ENCODE results near the gene THAP11. TPM values are rescaled to one million over a fixed set of nuclear protein-coding genes. Genes with fewer than 3 reads are reported as not detected.

THAP11 gene
- total RNA-seq, 4 donors from 2014 or later = 21.2 to 36.9 (median 34.0) TPM

- TF ChIP-seq CTCF (IDR thresholded peaks at IDR 0.05; ENCODE audit: low read depth) = no peak
Observed at GRCh38 chr16:67873435-67874370, 31.6 kb downstream of the THAP11 start.

GRCh38 chr16:67874372-67874771 lies 32.3 kb downstream of the THAP11 start:
- no peak for TF ChIP-seq CTCF (IDR thresholded peaks at IDR 0.05; ENCODE audit: low read depth)

GRCh38 chr16:67877064-67877463 lies 34.9 kb downstream of the THAP11 start:
- no peak for TF ChIP-seq CTCF (IDR thresholded peaks at IDR 0.05; ENCODE audit: low read depth)

- TF ChIP-seq CTCF (IDR thresholded peaks at IDR 0.05; ENCODE audit: low read depth) = no peak
Observed at GRCh38 chr16:67878232-67878631, 36.1 kb downstream of the THAP11 start.

- no peak for TF ChIP-seq CTCF (IDR thresholded peaks at IDR 0.05; ENCODE audit: low read depth)
Observed at GRCh38 chr16:67878846-67879245, 36.7 kb downstream of the THAP11 start.

GRCh38 chr16:67879462-67879861 lies 37.3 kb downstream of the THAP11 start:
- TF ChIP-seq CTCF (IDR thresholded peaks at IDR 0.05; ENCODE audit: low read depth) = no peak

GRCh38 chr16:67879936-67880335 lies 37.8 kb downstream of the THAP11 start:
- no peak for TF ChIP-seq CTCF (IDR thresholded peaks at IDR 0.05; ENCODE audit: low read depth)

Measured in subcutaneous adipose tissue (tissue), 4 donors.